C4-2B (cell line): ENCODE measurements around the gene MAML3.

ENCODE experiments used
- CTCF ChIP-seq: fragments of 450-650 bp; conservative IDR thresholded peaks from 2 replicates; pipeline ENCODE4 v1.5.1; 2017; ENCODE audit warnings: mild to moderate bottlenecking
- ZFX ChIP-seq: fragments of 450-650 bp; IDR thresholded peaks from 2 replicates; pipeline ENCODE4 v1.6.1; 2017

DNA sequence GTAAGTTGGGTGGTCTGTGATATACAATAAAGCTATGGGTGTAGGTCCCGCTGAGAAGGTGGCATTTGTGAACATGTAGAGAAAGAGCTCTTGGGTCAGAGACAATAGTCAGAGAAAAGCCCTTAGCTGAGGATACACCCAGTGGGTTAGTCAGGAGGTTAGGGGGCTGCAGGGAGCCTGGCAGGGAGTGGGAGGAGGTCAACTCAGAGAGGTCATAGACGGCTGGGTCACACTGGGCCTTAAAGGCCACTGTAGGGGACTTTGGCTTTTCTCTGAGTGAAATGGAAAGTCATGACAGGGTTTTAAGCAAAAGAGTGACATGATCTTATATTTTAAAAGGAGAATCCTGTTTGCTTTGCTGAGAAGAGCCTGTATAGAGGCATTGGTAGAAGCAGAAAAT lies 471.7 kb downstream of the MAML3 start:
- TF ChIP-seq CTCF (no peak), ZFX (no peak)
